SK-MEL-5 (cell line): ENCODE data around the gene SLC22A12. TPM values are rescaled to one million over a fixed set of nuclear protein-coding genes. Genes with fewer than 3 reads are reported as not detected.

ENCODE experiments used
- DNase-seq: peaks from one replicate; pipeline ENCODE4 v3.0.0-alpha.2; 2016; ENCODE audit warnings: low read depth, low spot score
- in situ Hi-C: cut with HindIII; loops from 2 replicates; pipeline ENCODE4 v1.10.0; 2016; ENCODE audit warnings: low sequenced_read_pairs, high pct_unique_total_duplicates, low pct_unique_long_range_greater_than_20kb
- total RNA-seq: library from RNA; depleted of rRNA; stranded (reverse); fragments of >200 nt; shearing (Covaris generic); gene quantifications from 2 replicates; pipeline ENCODE4 v1.2.3, GENCODE V29; 2014; rRNA removed

The SLC22A12 gene
- total RNA-seq, 1 experiment from 2014 or later, result not detected

GRCh38 chr11:64649291-64649697, 58.3 kb downstream of the SLC22A12 start:
- in situ Hi-C loops, result no loop called here
- peak; percentile 46 for DNase-seq

DNA sequence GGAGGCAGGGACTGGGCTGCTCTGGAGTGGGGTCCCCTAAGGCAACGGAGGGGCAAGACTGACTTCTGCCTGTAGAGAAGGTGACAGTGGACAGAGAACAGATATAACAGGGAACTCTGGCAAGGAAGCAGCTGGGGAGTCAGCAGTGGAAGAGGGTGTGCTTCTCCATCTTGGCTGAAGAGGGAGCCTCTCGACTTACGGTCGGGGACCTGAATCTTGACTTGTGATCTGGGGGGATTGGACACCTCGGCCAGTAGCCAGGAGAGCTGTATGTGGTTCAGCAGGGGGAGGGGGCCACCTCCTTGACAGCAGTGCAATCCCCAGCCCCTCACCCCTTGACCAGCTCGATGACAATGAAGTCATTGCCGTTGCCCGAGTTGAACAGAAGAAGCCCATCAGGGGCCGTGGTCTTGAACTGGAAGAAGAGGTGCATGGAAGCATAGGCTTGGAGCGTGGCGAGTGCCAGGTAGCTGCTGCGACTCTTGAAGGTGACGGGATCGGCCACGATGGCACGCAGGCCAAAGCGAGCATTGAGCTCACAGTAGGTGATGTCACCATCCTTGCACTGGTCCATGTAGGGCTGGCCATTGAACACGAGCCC, 60.0 kb downstream of the SLC22A12 start:
- in situ Hi-C loops, result no loop called here
- peak; percentile 52 for DNase-seq

Other genes with a start within 250 kb of the SLC22A12 start
- gene RPS6KA4, start 232.1 kb upstream of the SLC22A12 start, total RNA-seq, result 40.3 and 42.0 TPM in 2 replicates
- not detected in 2 replicates for gene SLC22A11, start 35.3 kb upstream of the SLC22A12 start, total RNA-seq
- gene NRXN2, start 132.0 kb downstream of the SLC22A12 start, total RNA-seq, result 0.43 and 0.77 TPM in 2 replicates
- 0.19 TPM in 1 of 2 replicates, not detected in the other for gene RASGRP2, start 152.9 kb downstream of the SLC22A12 start, total RNA-seq
- 0.05 and 0.08 TPM in 2 replicates for gene PYGM, start 168.8 kb downstream of the SLC22A12 start, total RNA-seq
- 53.3 and 57.4 TPM in 2 replicates for gene SF1, start 187.3 kb downstream of the SLC22A12 start, total RNA-seq
- gene MAP4K2, start 212.0 kb downstream of the SLC22A12 start, total RNA-seq, result 14.9 and 16.3 TPM in 2 replicates
- 8.5 and 9.1 TPM in 2 replicates for gene MEN1, start 219.3 kb downstream of the SLC22A12 start, total RNA-seq